ENCODE measurements around the gene COX6A1. TPM values are rescaled to one million over a fixed set of nuclear protein-coding genes. Genes with fewer than 3 reads are reported as not detected.
A peak's percentile ranks its signal among the peaks of the same experiment; 100 is the strongest.
"Not testable (repeated sequence)": the region's sequence is repeated elsewhere in the genome, so short reads cannot be mapped to it uniquely, and the experiment has no call there.

The COX6A1 gene
- total RNA-seq, 1 donor from 2014 or later, result 928 TPM

DNA sequence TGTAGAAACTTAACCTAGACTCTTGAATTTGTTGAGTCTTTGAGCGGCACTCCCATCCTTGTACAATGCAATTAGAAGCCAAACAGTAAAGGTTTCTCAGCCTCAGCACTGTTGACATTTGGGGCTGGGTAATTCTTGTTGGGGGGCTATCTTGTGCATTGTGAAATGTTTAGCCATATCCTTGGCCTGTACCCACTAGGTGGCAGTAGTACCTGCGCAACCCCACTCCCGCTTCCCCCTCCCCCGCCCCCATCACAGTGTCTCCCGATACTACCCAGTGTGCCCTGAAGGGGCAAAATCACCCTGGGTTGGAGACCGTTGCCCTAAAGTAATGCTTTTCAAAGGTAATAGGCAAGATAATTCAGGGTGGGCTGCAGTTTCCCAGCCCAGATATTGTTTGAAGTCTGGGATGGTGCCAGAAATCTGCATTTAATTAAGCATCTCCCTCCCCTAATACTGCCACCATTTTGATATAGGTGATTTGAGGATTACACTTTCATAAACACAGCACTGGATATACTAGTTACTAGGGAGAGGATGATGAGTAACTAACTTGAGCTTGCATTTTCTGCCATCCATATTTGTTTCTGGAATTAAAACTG is 1.8 kb downstream of the COX6A1 start:
- Histone ChIP-seq H3K27ac (no peak overlapping the region), H3K9me3 (no peaks in the 10 kb centered on the region)

GRCh38 chr12:120444676-120445075 is 6.8 kb downstream of the COX6A1 start:
- intact Hi-C loops (cut with DNase I), result no loop called here
- Histone ChIP-seq H3K4me1 (peaks cover 43% of the 10 kb centered on the region), H3K27me3 (no peaks in the 10 kb centered on the region), H3K4me3 (no peak overlapping the region), H3K27ac (no peak overlapping the region), H3K36me3 (peaks cover 0 to 24% of the 10 kb centered on the region in 2 donors), H3K9me3 (no peaks in the 10 kb centered on the region)
- DNase-seq (ENCODE audit: extremely low spot score in 2 of 2), result no peak
- TF ChIP-seq CTCF (IDR thresholded peaks at IDR 0.05) (no peak), POLR2AphosphoS5 (IDR thresholded peaks at IDR 0.05; ENCODE audit: insufficient read depth in 1 of 2, low read depth in 1 of 2) (no peak)

More for the DNA sequence above, 1.8 kb downstream of the COX6A1 start:
- DNase-seq (ENCODE audit: extremely low spot score in 2 of 2), result no peak
- no peaks in the 10 kb centered on the region for H3K27me3 ChIP-seq
- no peak overlapping the region for H3K4me3 ChIP-seq
- H3K4me1 ChIP-seq, result peaks cover 18% of the 10 kb centered on the region
- TF ChIP-seq POLR2A (IDR thresholded peaks at IDR 0.05) (no peak), POLR2AphosphoS5 (IDR thresholded peaks at IDR 0.05; ENCODE audit: insufficient read depth in 1 of 2, low read depth in 1 of 2) (no peak), CTCF (IDR thresholded peaks at IDR 0.05) (no peak)
- H3K36me3 ChIP-seq, result peaks cover 0 to 20% of the 10 kb centered on the region in 2 donors
- intact Hi-C loops (cut with DNase I), result no loop called here

DNA sequence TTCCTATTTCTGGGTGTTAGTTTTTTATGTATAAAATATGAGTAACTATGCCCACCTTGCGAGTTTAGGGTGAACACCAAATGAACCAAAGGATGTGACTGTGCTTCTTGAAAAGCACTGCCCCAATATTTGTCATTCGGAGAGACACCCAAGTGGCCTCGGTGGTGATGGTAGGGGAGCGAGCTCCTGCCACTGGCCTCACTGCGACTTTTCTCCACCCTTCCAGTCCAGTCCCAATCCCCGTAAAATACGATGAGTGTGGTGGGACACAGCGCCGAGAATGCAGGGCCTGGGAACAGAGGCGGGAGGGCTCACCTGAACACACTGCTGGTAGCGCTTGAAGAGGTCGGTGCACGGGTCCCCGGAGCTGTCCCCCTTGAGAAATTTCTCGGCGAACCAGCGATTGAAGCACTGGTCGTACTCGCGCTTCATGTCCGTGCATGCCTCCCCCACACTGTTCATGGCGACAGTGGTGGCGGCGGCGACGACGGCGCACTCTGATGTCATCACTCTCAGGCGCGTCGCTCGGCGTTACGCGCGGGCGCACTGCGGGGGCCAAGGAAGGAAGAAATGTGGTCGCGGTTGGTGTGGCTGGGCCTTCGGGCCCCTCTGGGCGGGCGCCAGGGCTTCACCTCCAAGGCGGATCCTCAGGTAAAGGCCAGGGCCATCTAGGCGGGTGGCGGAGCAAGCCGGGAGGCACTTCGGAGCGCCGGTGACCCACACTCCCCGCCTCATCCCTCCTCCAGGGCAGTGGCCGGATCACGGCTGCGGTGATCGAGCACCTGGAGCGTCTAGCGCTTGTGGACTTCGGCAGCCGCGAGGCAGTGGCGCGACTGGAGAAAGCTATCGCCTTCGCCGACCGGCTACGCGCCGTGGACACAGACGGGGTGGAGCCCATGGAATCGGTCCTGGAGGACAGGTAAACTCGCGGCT is 8.3 kb downstream of the COX6A1 start, which contains the start of the genes GATC and TRIAP1:
TSS of gene GATC (plus strand) at position 534 of the 933 bp plus-strand sequence. CDS start at position 571, 37 bp downstream.
TSS of gene TRIAP1 (minus strand) at position 474 of the 933 bp plus-strand sequence. CDS start at position 462, 12 bp downstream.
- peak; percentile 92 to 97 for TF ChIP-seq POLR2AphosphoS5 (IDR thresholded peaks at IDR 0.05; ENCODE audit: insufficient read depth in 1 of 2, low read depth in 1 of 2)
- TF ChIP-seq CTCF (IDR thresholded peaks at IDR 0.05), result peak in 1 of 3 experiments; percentile 21
- peak in 1 of 2 donors; percentile 31 for TF ChIP-seq POLR2A (IDR thresholded peaks at IDR 0.05)
- H3K27me3 ChIP-seq, result no peaks in the 10 kb centered on the region
- peak within 1 kb of the TSS; percentile 70 to 97 for H3K4me3 ChIP-seq
- H3K36me3 ChIP-seq, result peaks cover 0 to 19% of the 10 kb centered on the region in 2 donors
- peak in 1 of 2 donors; percentile 90 for DNase-seq (ENCODE audit: extremely low spot score in 2 of 2)
- H3K27ac ChIP-seq, result peak within 1 kb of the TSS; percentile 81
- intact Hi-C loops (cut with DNase I), result no loop called here
- H3K4me1 ChIP-seq, result peaks cover 38% of the 10 kb centered on the region
- H3K9me3 ChIP-seq, result no peaks in the 10 kb centered on the region

GRCh38 chr12:120446844-120447178 is 8.9 kb downstream of the COX6A1 start:
- Histone ChIP-seq H3K27ac (peak overlapping the region; percentile 81), H3K36me3 (peaks cover 0 to 19% of the 10 kb centered on the region in 2 donors), H3K4me3 (peak overlapping the region; percentile 70 to 97), H3K4me1 (peaks cover 38% of the 10 kb centered on the region)
- H3K9me3 ChIP-seq; H3K27me3 ChIP-seq; DNase-seq (ENCODE audit: extremely low spot score in 2 of 2); intact Hi-C loops (cut with DNase I): not testable (repeated sequence)

DNA sequence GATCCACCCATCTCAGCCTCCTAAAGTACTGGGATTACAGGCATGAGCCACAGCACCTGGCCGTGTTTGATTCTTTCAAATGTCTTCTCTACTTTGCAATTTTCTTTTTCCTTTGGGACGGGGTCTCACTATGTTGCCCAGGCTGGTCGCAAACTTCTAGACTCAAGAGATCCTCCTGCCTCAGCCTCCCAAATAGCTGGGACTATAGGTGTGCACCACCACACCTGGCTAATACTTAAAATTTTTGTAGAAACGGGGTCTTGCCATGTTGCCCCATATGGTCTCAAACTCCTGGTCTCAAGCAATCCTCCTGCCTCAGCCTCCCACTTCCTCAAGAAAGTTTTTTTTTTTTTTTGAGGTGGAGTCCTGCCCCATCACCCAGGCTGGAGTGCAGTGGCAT is 10.1 kb downstream of the COX6A1 start:
- Histone ChIP-seq H3K36me3 (peaks cover 0 to 16% of the 10 kb centered on the region in 2 donors), H3K4me3 (no peak overlapping the region), H3K27me3 (no peaks in the 10 kb centered on the region), H3K9me3 (no peaks in the 10 kb centered on the region), H3K4me1 (peaks cover 38% of the 10 kb centered on the region), H3K27ac (no peak overlapping the region)
- intact Hi-C loops (cut with DNase I), result no loop called here
- DNase-seq (ENCODE audit: extremely low spot score in 2 of 2), result no peak
- TF ChIP-seq POLR2AphosphoS5 (IDR thresholded peaks at IDR 0.05; ENCODE audit: insufficient read depth in 1 of 2, low read depth in 1 of 2) (no peak), POLR2A (IDR thresholded peaks at IDR 0.05) (no peak), CTCF (IDR thresholded peaks at IDR 0.05) (no peak)

- intact Hi-C loops (cut with DNase I); DNase-seq (ENCODE audit: extremely low spot score in 2 of 2); H3K9me3 ChIP-seq: not testable (repeated sequence)
Observed at GRCh38 chr12:120452524-120452923, 14.6 kb downstream of the COX6A1 start.

More at GRCh38 chr12:120452524-120452923, 14.6 kb downstream of the COX6A1 start:
- not testable (repeated sequence) for H3K4me3 ChIP-seq, H3K27ac ChIP-seq, H3K27me3 ChIP-seq
- Histone ChIP-seq H3K36me3 (peaks cover 0 to 25% of the 10 kb centered on the region in 2 donors), H3K4me1 (peaks cover 21% of the 10 kb centered on the region)

All from vagina (tissue), 2 donors.